Transverse colon (tissue), 4 donors: ENCODE measurements around the gene LMF1. TPM values are rescaled to one million over a fixed set of nuclear protein-coding genes. Genes with fewer than 3 reads are reported as not detected.
"Not testable (repeated sequence)": the region's sequence is repeated elsewhere in the genome, so short reads cannot be mapped to it uniquely, and the experiment has no call there.

Source experiments
- DNase-seq: peaks from one replicate; pipeline ENCODE4 v3.0.0-alpha.2; 2019
- H3K27ac ChIP-seq, 4 donors: fragments of 200-600 bp; sonication (generic); 2 replicates each; pipeline ENCODE4 v1.5.1; 2016 to 2018; ENCODE audit warnings: inconsistent platforms in 4 of 4
- H3K27me3 ChIP-seq: fragments of 200-600 bp; sonication (generic); 2 replicates; pipeline ENCODE4 v1.5.1; 2017; ENCODE audit warnings: inconsistent platforms
- H3K36me3 ChIP-seq, 4 donors: fragments of 200-600 bp; sonication (generic); 2 replicates each; pipeline ENCODE4 v1.5.1; 2017 to 2019; ENCODE audit warnings: inconsistent platforms in 4 of 4
- H3K4me1 ChIP-seq, 4 donors: fragments of 200-600 bp; sonication (generic); 2 replicates each; pipeline ENCODE4 v1.5.1; 2017 to 2020; ENCODE audit warnings: inconsistent platforms in 4 of 4
- H3K4me3 ChIP-seq, 4 donors: fragments of 200-600 bp; sonication (generic); 1 replicate in 1 of 4; 2 replicates in 3 of 4; pipeline versions ENCODE4 v1.5.1 to v1.6.1; 2017 to 2019; ENCODE audit warnings: inconsistent platforms in 4 of 4
- H3K9me3 ChIP-seq, 2 donors: fragments of 200-600 bp; sonication (generic); 2 replicates each; pipeline ENCODE4 v1.5.1; 2017 to 2019; ENCODE audit warnings: inconsistent platforms in 2 of 2
- EP300 ChIP-seq: sonication (generic); formaldehyde crosslinking; IDR thresholded peaks from one replicate; pipeline ENCODE4 v1.6.1; 2017; ENCODE audit warnings: antibody characterized with exemption, low read depth
- POLR2A ChIP-seq: fragments of 450-650 bp; IDR thresholded peaks from one replicate; pipeline ENCODE4 v1.6.1; 2016; ENCODE audit warnings: antibody characterized with exemption, mild to moderate bottlenecking, moderate library complexity
- POLR2AphosphoS5 ChIP-seq, 3 donors: sonication (generic); formaldehyde crosslinking; IDR thresholded peaks; one replicate each; pipeline ENCODE4 v1.6.1; 2016; ENCODE audit warnings: antibody characterized with exemption in 3 of 3
- WGBS, 2 donors: methylation state at CpG; one replicate each; pipeline ENCODE4 v1.1.5; 2018; ENCODE audit warnings: low coverage in 1 of 2; 5-methylcytosine and 5-hydroxymethylcytosine counted together
- in situ Hi-C, 4 donors: fragments of 200-750 bp; cut with MboI; loops; one replicate each; pipeline versions ENCODE4 v1.15.0 to v1.15.1; 2017; ENCODE audit warnings: low sequenced_read_pairs in 3 of 4, low pct_ligation_motif_present in 1 of 4, low pct_unique_long_range_greater_than_20kb in 1 of 4
- intact Hi-C: fragments of 100-400 bp; cut with DNase I; formaldehyde crosslinking; loops from one replicate; pipeline ENCODE4 v1.15.1; 2023; ENCODE audit warnings: low total_unique reads
- total RNA-seq, 4 donors: library from RNA; depleted of rRNA; stranded (reverse); fragments of >200 nt; gene quantifications; one replicate each; pipeline ENCODE4 v1.1.0, GENCODE V29; 2016
- TF ChIP-seq, protein P1 (sequence below), 5 experiments: fragments of 200-600 bp in 3 of 5; fragments of 450-650 bp in 2 of 5; sonication (generic) in 3 of 5; IDR thresholded peaks; 1 replicate in 2 of 5; 2 replicates in 3 of 5; pipeline ENCODE4 v1.5.1; 2016 to 2017; ENCODE audit warnings: antibody characterized with exemption in 5 of 5, inconsistent platforms in 3 of 5, mild to moderate bottlenecking in 2 of 5, moderate library complexity in 1 of 5

LMF1 gene
- total RNA-seq, 4 donors from 2014 or later = 15.9 to 34.8 (median 19.6) TPM

- no peaks in the 10 kb centered on the region for H3K27me3 ChIP-seq
- H3K4me3 ChIP-seq = no peak overlapping the region
- TF ChIP-seq EP300 (no peak), POLR2AphosphoS5 (IDR thresholded peaks at IDR 0.05) (no peak), POLR2A (no peak)
- TF ChIP-seq, protein P1, sequence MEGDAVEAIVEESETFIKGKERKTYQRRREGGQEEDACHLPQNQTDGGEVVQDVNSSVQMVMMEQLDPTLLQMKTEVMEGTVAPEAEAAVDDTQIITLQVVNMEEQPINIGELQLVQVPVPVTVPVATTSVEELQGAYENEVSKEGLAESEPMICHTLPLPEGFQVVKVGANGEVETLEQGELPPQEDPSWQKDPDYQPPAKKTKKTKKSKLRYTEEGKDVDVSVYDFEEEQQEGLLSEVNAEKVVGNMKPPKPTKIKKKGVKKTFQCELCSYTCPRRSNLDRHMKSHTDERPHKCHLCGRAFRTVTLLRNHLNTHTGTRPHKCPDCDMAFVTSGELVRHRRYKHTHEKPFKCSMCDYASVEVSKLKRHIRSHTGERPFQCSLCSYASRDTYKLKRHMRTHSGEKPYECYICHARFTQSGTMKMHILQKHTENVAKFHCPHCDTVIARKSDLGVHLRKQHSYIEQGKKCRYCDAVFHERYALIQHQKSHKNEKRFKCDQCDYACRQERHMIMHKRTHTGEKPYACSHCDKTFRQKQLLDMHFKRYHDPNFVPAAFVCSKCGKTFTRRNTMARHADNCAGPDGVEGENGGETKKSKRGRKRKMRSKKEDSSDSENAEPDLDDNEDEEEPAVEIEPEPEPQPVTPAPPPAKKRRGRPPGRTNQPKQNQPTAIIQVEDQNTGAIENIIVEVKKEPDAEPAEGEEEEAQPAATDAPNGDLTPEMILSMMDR (IDR thresholded peaks at IDR 0.05) = no peak
- H3K36me3 ChIP-seq = peaks cover 0 to 7% (median 3%) of the 10 kb centered on the region in 4 donors
- intact Hi-C loops = no loop called here
- in situ Hi-C loops = no loop called here
- no peak overlapping the region for H3K27ac ChIP-seq
- 98 to 100% methylated on average over 2 of the region's 2 CpGs for WGBS, 2 donors
- no peaks in the 10 kb centered on the region for H3K4me1 ChIP-seq
- DNase-seq = no peak
- H3K9me3 ChIP-seq = peaks cover 11 to 13% of the 10 kb centered on the region in 2 donors
These were observed 87.0 kb downstream of the LMF1 start for GRCh38 chr16:883781-884180.

DNA sequence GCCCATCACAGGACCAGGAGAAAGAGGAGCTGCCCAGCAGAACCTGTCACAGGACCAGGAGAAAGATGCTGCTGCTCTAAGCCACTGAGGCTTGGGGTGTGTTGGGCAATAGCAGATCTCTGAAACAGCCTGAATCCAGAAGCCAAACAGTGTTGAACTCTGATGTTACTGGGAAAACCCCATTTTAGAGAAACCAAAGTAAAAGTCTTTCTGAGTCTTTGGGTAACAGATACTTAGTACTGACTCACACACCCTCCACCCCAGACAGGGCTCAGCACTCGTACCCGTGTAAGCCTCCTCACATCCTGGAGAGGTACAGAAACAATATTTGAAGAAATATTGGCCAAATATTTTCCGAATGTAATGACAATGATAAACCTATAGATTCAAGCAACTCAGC is 87.4 kb downstream of the LMF1 start:
- 68 to 89% methylated on average over 3 of the region's 3 CpGs for WGBS, 2 donors

DNA sequence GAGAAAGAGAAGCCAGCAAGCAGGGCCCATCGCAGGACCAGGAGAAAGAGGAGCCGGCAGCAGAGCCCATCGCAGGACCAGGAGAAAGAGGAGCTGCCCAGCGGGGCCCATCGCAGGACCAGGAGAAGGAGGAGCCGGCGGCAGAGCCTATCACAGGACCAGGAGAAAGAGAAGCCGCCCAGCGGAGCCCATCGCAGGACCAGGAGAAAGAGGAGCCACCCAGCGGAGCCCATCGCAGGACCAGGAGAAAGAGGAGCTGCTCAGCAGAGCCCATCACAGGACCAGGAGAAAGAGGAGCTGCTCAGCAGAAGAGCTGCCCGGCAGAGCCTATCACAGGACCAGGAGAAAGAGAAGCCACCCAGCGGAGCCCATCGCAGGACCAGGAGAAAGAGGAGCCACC is 88.1 kb downstream of the LMF1 start:
- H3K9me3 ChIP-seq = peaks cover 11 to 13% of the 10 kb centered on the region in 2 donors
- H3K27ac ChIP-seq, intact Hi-C loops, H3K36me3 ChIP-seq, H3K27me3 ChIP-seq, H3K4me1 ChIP-seq, in situ Hi-C loops, DNase-seq, H3K4me3 ChIP-seq: not testable (repeated sequence)
- 95 to 97% methylated on average over 6 to 15 of the region's 15 CpGs for WGBS, 2 donors

More for the DNA sequence above, 87.4 kb downstream of the LMF1 start:
- no peak overlapping the region for H3K4me3 ChIP-seq
- DNase-seq = no peak
- TF ChIP-seq, protein P1 (IDR thresholded peaks at IDR 0.05) = no peak
- peaks cover 0 to 7% (median 3%) of the 10 kb centered on the region in 4 donors for H3K36me3 ChIP-seq
- H3K4me1 ChIP-seq = no peaks in the 10 kb centered on the region
- peaks cover 11 to 13% of the 10 kb centered on the region in 2 donors for H3K9me3 ChIP-seq
- in situ Hi-C loops = no loop called here
- no peak overlapping the region for H3K27ac ChIP-seq
- H3K27me3 ChIP-seq = no peaks in the 10 kb centered on the region
- intact Hi-C loops = no loop called here

DNA sequence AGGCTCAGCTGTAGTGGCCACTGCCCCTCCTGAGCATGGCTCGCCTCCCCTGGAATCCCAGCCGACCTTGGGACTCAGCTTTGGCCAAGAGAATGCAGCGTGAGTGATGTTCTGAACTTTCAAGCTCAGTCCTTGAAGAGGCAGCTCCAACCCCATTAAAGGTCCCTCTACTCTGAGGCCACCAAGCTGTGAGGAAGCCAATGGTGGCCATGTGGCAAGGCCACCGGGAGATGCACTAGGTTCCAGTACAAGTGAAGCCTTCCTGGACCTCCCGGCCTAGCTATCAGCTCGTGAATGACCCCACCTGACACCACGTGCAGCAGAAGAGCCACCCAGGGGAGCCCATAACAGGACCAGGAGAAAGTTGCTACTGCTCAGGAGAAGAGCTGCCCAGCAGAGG is 88.5 kb downstream of the LMF1 start:
- WGBS, 2 donors = 86% methylated on average over 7 of the region's 7 CpGs; no CpG with 5 or more reads in 1 of the 2 donors
- no peak for DNase-seq
- no peak overlapping the region for H3K27ac ChIP-seq
- intact Hi-C loops = no loop called here
- peaks cover 0 to 7% (median 3%) of the 10 kb centered on the region in 4 donors for H3K36me3 ChIP-seq
- no peaks in the 10 kb centered on the region for H3K4me1 ChIP-seq
- in situ Hi-C loops = no loop called here
- peaks cover 11 to 13% of the 10 kb centered on the region in 2 donors for H3K9me3 ChIP-seq
- no peak for TF ChIP-seq POLR2AphosphoS5 (IDR thresholded peaks at IDR 0.05)
- TF ChIP-seq, protein P1 (IDR thresholded peaks at IDR 0.05) = no peak
- no peak for TF ChIP-seq EP300
- no peak for TF ChIP-seq POLR2A
- no peaks in the 10 kb centered on the region for H3K27me3 ChIP-seq
- H3K4me3 ChIP-seq = no peak overlapping the region
